GM23338 (cell line): ENCODE measurements around the gene ZNF219.

Experiments used
- CREB1 ChIP-seq: fragments of 250-450 bp; sonication (Bioruptor Pico); IDR thresholded peaks from 2 replicates; pipeline ENCODE4 v1.5.0; 2020; ENCODE audit warnings: low read depth, mild to moderate bottlenecking, moderate library complexity
- EZH2 ChIP-seq: fragments of 200-600 bp; sonication (generic); IDR thresholded peaks from one replicate; pipeline ENCODE4 v1.8.0; 2017; ENCODE audit warnings: antibody characterized with exemption, mild to moderate bottlenecking, low read depth; ENCODE audit not compliant: unreplicated experiment
- EZH2phosphoT487 ChIP-seq: fragments of 200-600 bp; sonication (generic); IDR thresholded peaks from one replicate; pipeline ENCODE4 v1.8.1; 2018; ENCODE audit warnings: antibody characterized with exemption; ENCODE audit not compliant: unreplicated experiment
- JUNB ChIP-seq: IDR thresholded peaks from one replicate; pipeline ENCODE4 v1.6.1; 2016; ENCODE audit warnings: antibody characterized with exemption; ENCODE audit not compliant: unreplicated experiment
- POLR2AphosphoS5 ChIP-seq: IDR thresholded peaks from 2 replicates; pipeline ENCODE4 v1.6.1; 2016; ENCODE audit warnings: antibody characterized with exemption, low read depth
- ZNF331 ChIP-seq: fragments of 250-450 bp; sonication (Bioruptor Pico); IDR thresholded peaks from 2 replicates; pipeline ENCODE4 v1.5.0; 2020; ENCODE audit warnings: low read depth, mild to moderate bottlenecking, moderate library complexity
- TF ChIP-seq, protein P1 (sequence below), 2 experiments: fragments of 200-600 bp in 1 of 2; sonication (generic) in 1 of 2; conservative IDR thresholded peaks; 2 replicates each; pipeline versions ENCODE4 v1.5.1 to v1.6.1; 2016 to 2017; ENCODE audit warnings: antibody characterized with exemption in 2 of 2, low read depth in 2 of 2, mild to moderate bottlenecking in 2 of 2, moderate library complexity in 1 of 2
- TF ChIP-seq, protein P2 (sequence below): fragments of 250-450 bp; sonication (Bioruptor Pico); IDR thresholded peaks from 2 replicates; pipeline ENCODE4 v1.5.0; 2020; ENCODE audit warnings: mild to moderate bottlenecking, moderate library complexity
- TF ChIP-seq, protein P3 (sequence below): IDR thresholded peaks from one replicate; pipeline ENCODE4 v1.6.1; 2018; ENCODE audit warnings: antibody characterized with exemption; ENCODE audit not compliant: unreplicated experiment
- TF ChIP-seq, protein P4 (sequence below): IDR thresholded peaks from 2 replicates; pipeline ENCODE4 v1.6.1; 2016; ENCODE audit warnings: antibody characterized with exemption

DNA sequence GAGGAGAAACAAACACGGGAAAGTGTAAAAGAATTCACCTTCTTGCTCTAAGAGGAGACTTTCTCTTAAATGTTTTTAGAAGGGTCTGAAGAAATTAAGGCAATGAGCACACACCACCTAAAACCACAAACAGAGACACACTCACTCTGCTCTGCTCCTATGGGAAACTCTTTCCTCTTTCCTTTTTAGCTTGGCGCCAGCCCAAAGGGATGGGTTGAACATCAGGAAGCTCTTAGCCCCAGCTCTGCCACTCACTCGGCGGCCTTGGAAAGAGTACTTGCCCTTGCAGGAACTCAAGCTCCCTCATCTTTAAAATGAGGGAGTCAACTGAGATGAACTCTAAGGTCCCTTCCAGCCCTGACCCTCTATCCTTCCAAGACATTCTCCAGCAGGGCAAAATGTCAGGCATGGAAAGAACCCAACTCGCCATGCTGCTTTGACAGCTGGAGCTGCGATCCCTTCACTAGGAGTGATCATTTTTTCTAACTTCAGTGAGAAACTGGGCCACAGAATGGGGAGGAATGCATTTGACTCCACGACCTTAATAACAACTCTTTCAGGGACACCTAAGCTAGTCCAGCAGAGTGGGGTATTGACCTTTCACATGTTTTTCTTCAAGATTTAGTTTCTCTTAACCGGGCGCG, 41.8 kb downstream of the ZNF219 start:
- TF ChIP-seq, protein P1, sequence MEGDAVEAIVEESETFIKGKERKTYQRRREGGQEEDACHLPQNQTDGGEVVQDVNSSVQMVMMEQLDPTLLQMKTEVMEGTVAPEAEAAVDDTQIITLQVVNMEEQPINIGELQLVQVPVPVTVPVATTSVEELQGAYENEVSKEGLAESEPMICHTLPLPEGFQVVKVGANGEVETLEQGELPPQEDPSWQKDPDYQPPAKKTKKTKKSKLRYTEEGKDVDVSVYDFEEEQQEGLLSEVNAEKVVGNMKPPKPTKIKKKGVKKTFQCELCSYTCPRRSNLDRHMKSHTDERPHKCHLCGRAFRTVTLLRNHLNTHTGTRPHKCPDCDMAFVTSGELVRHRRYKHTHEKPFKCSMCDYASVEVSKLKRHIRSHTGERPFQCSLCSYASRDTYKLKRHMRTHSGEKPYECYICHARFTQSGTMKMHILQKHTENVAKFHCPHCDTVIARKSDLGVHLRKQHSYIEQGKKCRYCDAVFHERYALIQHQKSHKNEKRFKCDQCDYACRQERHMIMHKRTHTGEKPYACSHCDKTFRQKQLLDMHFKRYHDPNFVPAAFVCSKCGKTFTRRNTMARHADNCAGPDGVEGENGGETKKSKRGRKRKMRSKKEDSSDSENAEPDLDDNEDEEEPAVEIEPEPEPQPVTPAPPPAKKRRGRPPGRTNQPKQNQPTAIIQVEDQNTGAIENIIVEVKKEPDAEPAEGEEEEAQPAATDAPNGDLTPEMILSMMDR (conservative IDR thresholded peaks at IDR 0.05; ENCODE audit: low read depth in 2 of 2) = no peak
- no peak for TF ChIP-seq POLR2AphosphoS5
- TF ChIP-seq, protein P2, sequence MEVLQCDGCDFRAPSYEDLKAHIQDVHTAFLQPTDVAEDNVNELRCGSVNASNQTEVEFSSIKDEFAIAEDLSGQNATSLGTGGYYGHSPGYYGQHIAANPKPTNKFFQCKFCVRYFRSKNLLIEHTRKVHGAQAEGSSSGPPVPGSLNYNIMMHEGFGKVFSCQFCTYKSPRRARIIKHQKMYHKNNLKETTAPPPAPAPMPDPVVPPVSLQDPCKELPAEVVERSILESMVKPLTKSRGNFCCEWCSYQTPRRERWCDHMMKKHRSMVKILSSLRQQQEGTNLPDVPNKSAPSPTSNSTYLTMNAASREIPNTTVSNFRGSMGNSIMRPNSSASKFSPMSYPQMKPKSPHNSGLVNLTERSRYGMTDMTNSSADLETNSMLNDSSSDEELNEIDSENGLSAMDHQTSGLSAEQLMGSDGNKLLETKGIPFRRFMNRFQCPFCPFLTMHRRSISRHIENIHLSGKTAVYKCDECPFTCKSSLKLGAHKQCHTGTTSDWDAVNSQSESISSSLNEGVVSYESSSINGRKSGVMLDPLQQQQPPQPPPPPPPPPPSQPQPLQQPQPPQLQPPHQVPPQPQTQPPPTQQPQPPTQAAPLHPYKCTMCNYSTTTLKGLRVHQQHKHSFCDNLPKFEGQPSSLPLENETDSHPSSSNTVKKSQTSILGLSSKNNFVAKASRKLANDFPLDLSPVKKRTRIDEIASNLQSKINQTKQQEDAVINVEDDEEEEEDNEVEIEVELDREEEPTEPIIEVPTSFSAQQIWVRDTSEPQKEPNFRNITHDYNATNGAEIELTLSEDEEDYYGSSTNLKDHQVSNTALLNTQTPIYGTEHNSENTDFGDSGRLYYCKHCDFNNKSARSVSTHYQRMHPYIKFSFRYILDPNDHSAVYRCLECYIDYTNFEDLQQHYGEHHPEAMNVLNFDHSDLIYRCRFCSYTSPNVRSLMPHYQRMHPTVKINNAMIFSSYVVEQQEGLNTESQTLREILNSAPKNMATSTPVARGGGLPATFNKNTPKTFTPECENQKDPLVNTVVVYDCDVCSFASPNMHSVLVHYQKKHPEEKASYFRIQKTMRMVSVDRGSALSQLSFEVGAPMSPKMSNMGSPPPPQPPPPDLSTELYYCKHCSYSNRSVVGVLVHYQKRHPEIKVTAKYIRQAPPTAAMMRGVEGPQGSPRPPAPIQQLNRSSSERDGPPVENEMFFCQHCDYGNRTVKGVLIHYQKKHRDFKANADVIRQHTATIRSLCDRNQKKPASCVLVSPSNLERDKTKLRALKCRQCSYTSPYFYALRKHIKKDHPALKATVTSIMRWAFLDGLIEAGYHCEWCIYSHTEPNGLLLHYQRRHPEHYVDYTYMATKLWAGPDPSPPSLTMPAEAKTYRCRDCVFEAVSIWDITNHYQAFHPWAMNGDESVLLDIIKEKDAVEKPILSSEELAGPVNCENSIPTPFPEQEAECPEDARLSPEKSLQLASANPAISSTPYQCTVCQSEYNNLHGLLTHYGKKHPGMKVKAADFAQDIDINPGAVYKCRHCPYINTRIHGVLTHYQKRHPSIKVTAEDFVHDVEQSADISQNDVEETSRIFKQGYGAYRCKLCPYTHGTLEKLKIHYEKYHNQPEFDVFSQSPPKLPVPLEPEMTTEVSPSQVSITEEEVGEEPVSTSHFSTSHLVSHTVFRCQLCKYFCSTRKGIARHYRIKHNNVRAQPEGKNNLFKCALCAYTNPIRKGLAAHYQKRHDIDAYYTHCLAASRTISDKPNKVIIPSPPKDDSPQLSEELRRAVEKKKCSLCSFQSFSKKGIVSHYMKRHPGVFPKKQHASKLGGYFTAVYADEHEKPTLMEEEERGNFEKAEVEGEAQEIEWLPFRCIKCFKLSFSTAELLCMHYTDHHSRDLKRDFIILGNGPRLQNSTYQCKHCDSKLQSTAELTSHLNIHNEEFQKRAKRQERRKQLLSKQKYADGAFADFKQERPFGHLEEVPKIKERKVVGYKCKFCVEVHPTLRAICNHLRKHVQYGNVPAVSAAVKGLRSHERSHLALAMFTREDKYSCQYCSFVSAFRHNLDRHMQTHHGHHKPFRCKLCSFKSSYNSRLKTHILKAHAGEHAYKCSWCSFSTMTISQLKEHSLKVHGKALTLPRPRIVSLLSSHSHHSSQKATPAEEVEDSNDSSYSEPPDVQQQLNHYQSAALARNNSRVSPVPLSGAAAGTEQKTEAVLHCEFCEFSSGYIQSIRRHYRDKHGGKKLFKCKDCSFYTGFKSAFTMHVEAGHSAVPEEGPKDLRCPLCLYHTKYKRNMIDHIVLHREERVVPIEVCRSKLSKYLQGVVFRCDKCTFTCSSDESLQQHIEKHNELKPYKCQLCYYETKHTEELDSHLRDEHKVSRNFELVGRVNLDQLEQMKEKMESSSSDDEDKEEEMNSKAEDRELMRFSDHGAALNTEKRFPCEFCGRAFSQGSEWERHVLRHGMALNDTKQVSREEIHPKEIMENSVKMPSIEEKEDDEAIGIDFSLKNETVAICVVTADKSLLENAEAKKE = no peak
- no peak for TF ChIP-seq CREB1
- no peak for TF ChIP-seq EZH2phosphoT487
- TF ChIP-seq, protein P3, sequence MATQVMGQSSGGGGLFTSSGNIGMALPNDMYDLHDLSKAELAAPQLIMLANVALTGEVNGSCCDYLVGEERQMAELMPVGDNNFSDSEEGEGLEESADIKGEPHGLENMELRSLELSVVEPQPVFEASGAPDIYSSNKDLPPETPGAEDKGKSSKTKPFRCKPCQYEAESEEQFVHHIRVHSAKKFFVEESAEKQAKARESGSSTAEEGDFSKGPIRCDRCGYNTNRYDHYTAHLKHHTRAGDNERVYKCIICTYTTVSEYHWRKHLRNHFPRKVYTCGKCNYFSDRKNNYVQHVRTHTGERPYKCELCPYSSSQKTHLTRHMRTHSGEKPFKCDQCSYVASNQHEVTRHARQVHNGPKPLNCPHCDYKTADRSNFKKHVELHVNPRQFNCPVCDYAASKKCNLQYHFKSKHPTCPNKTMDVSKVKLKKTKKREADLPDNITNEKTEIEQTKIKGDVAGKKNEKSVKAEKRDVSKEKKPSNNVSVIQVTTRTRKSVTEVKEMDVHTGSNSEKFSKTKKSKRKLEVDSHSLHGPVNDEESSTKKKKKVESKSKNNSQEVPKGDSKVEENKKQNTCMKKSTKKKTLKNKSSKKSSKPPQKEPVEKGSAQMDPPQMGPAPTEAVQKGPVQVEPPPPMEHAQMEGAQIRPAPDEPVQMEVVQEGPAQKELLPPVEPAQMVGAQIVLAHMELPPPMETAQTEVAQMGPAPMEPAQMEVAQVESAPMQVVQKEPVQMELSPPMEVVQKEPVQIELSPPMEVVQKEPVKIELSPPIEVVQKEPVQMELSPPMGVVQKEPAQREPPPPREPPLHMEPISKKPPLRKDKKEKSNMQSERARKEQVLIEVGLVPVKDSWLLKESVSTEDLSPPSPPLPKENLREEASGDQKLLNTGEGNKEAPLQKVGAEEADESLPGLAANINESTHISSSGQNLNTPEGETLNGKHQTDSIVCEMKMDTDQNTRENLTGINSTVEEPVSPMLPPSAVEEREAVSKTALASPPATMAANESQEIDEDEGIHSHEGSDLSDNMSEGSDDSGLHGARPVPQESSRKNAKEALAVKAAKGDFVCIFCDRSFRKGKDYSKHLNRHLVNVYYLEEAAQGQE = no peak
- no peak for TF ChIP-seq EZH2
- TF ChIP-seq JUNB = no peak
- TF ChIP-seq, protein P4, sequence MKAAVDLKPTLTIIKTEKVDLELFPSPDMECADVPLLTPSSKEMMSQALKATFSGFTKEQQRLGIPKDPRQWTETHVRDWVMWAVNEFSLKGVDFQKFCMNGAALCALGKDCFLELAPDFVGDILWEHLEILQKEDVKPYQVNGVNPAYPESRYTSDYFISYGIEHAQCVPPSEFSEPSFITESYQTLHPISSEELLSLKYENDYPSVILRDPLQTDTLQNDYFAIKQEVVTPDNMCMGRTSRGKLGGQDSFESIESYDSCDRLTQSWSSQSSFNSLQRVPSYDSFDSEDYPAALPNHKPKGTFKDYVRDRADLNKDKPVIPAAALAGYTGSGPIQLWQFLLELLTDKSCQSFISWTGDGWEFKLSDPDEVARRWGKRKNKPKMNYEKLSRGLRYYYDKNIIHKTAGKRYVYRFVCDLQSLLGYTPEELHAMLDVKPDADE = no peak
- no peak for TF ChIP-seq ZNF331
